HG03432 (cell line): ENCODE measurements around the gene MED12L.
A peak's percentile ranks its signal among the peaks of the same experiment; 100 is the strongest.
"Not testable (repeated sequence)": the region's sequence is repeated elsewhere in the genome, so short reads cannot be mapped to it uniquely, and the experiment has no call there.

ENCODE experiments used
- ATAC-seq: cut with Tn5 transposase; IDR thresholded peaks from one replicate; pipeline ENCODE4 v1.9.1; 2021; ENCODE audit warnings: mild to moderate bottlenecking, moderate library complexity; ENCODE audit not compliant: unreplicated experiment

MED12L gene

DNA sequence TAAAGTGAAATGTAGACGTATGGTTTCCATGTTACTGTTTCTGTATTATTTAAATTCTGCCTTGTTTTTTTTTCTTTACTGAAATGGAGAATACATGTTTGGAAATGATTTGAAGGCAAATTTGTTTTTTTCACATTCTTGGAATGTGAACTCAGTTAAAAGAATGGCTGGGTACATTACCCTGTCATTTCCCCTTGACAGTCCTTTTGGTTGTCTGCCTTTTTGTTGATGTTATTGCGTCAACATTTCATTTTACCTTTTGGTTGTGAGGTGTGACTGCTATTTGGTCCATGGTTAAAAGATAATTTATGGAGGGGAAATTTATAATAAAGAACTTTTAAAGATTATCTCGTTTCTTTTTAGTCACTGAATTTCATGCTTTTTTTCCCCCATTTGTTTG lies 120.7 kb downstream of the MED12L start:
- no peak for ATAC-seq

DNA sequence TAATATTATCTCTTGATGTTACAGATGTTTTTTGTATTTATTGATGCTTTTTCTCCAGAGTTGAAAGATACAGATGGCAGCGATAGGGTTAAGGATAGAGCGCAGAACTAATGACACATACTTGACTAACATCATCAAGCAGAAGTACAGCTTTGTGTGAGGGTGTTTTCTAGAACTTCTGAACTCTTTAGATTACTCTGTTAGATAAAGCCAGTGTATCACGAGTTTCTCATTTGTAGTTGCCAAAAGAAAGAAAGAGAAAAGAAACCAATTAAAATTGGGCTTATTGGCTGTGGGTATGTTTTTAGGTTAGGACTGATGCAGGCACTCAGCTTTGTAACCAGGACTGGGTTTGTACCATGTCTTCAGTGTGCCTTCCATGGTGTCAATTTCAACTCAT lies 124.2 kb downstream of the MED12L start:
- no peak for ATAC-seq

DNA sequence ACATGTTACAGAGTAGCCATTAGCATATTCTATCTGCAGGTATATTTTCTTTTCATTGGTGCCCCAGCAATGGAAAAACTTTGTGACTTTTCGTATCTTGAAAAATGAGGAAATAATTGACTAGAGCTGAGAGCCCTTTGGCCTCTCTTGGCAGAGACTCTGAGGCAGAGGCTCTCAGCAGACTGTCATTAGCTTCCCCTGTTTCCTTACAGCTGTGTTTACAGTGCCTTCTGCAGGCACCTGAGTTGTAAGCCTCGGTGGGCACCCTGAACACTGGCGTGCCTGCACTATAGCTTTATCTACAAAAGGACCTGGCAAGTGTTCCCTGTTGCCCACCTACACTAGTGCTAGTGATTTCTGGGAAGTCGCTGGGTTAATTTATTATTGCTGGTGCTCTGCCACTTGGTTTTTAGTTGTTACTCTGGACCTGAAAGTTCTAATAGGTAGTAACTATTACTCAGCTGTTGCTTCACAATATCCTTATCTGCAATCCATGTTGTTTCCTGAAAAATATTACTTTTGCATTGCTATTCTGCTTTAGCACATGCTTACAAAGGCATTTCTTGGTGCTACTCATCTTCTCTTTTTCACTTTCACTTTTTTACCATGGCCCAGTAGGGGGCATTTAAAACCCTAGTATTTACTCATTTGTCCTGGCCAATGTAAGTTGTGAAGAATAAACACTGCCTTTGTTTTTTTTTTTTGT lies 125.4 kb downstream of the MED12L start:
- ATAC-seq, result peak; percentile 79

DNA sequence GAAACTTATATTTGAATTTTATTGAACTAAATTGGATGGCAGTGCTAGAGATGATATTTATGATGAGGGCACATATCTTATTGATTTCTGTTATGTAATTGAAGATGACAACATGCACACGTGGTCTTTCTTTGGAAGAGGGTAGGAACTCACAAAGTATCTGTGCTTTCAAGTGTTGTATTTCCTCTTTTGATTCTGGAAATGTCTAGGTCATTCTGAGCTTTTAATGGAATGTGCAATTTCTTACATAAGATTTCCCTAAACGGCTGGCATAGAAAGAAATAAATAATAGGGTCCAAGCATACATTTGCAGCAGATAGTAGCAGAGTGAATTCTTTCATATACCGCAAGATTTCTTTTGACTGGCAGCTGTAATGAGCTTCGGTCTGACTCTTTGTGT lies 127.7 kb downstream of the MED12L start:
- no peak for ATAC-seq

DNA sequence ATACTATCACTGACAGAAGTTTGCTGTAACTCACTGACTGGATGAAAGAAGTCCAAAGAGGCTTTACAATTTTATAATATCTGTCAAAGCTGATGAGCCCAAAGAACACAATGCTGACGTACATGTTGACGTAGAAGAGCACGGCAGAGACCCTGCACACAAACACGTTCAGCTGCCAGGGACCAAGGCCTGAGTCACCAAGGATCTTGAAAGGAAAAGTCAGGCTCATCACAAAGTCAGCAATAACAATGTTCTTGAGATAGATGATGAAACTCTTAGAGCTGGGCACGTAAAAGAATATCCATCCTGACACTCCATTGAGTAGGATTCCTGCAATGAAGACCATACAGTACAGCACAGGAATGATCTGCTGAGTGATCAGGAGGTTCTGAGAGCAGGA lies 128.4 kb downstream of the MED12L start:
- no peak for ATAC-seq

DNA sequence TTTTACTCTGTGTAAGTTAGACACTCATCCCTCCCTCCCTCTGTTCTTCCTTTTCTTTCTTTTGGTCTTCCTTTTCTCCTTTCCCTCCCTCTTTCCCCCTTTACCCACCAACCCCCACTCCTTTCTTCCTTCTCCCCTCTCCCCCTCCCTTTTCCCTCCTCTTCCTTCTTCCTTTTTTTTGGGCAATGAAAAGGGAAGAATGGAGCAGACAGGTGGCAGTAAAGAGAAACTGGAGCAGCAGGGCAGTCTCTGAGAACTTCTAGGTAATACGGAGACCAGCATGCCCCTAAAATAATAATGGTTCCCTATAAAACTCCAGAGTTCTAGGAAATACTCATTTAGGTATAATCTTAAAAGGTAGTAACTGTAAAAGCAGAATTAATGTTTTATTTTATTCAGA lies 129.0 kb downstream of the MED12L start:
- no peak for ATAC-seq

DNA sequence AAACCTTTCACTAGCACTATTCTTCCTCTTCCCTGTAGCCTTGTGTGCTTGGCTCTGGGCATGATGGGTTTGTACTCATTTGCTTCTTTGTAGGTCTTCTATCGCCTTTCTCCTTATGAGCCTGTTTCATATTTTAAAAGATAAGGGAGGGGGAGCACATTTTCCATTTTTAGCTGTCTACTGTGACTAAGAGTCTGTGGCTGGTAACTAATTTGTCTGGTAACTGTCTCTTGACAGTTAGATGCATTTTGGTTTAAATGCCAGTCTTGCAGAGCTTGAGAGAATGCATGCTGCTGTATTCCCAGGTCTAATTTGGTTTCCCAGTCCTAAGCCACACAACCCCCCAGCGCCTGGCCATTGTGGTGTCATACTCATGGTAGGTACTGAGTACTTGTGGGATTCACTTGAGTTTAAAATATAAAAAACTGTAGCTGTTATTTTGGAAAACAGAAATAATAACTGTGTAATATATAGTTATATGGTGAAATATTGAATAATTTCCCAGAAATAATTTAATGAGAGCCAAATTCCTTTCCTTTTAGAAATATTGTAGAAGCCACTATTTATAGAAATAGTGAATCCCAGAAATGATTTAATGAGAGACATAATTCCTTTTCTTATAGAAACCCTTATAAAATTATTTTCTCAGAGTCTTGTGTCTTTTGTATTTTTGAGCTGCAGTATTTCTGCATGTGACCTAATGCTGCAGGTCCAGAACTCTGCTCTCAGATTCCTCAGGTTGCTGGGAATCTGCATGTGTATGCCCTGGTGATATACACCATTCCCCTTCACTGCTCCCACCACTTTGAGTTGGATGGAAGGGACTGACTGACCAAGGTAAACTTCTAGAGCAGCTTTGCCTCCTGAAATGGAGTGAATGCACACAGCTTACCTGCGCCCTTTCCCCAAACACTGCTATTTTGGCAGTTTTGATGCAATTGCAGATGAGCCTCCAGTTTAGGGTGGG lies 131.5 kb downstream of the MED12L start:
- no peak for ATAC-seq

DNA sequence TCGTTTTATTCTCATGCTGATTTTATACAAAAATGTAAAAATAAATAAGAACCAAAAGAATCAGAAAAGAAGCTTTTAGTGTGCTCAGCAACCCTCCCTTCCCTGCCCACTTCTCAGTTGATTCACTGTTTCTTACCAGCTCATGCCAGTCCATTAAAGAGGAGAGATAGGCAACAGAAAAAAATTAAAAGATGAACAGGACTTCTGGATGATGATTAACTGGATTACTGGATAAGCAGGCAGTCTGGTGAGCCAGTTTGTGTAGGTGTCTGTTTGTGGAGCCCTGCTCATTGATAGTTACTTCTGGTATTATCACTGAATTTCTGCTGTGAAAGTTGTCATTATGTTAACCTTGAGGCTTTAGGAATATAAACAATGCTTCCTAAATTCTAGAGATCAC lies 132.7 kb downstream of the MED12L start:
- no peak for ATAC-seq

DNA sequence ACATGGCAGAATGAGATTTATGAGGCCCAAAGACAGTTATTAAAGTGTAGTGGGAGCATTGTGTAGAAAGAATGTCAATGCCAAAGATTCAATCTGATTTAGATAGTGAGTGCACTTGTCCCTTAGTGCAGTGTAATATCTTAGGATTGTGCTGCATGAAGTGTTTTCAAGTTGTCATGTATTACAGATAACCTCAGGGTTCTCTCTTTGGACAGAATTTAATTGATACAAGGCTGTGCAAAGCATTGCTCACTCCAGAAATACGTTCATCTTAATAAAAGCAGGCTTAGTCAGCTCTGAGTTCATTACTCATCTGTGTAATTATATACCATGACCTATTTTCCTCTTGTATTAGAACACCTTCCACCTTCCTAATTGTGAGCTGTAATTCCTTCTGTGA lies 133.6 kb downstream of the MED12L start:
- no peak for ATAC-seq

DNA sequence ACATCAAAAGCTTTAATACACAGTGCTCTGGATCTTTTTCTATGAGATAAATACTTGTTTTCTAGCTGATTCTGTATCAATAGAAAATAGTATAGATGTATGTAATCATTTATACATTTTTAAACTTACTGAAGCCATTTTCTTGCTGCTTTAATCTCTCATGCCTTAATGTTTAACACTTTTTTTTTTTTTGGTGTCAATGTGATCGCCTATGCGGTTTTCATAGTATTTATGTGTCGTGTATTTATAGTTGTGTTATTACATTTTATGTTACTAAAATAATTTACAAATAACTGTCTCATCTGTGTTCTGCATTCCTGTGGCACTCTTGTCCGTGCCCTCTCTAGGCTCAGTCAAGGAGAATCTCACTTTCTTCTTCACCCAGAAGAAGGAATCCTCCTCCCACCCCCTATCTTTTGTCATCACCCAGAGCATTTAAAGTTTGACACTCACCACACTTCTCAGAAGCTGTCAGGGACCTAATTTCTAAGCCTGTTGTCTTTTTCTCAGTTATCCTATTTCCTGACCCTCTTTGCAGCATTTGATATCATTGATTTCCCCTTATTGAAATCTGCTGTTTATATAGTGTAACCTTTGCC lies 138.9 kb downstream of the MED12L start:
- ATAC-seq, result no peak

DNA sequence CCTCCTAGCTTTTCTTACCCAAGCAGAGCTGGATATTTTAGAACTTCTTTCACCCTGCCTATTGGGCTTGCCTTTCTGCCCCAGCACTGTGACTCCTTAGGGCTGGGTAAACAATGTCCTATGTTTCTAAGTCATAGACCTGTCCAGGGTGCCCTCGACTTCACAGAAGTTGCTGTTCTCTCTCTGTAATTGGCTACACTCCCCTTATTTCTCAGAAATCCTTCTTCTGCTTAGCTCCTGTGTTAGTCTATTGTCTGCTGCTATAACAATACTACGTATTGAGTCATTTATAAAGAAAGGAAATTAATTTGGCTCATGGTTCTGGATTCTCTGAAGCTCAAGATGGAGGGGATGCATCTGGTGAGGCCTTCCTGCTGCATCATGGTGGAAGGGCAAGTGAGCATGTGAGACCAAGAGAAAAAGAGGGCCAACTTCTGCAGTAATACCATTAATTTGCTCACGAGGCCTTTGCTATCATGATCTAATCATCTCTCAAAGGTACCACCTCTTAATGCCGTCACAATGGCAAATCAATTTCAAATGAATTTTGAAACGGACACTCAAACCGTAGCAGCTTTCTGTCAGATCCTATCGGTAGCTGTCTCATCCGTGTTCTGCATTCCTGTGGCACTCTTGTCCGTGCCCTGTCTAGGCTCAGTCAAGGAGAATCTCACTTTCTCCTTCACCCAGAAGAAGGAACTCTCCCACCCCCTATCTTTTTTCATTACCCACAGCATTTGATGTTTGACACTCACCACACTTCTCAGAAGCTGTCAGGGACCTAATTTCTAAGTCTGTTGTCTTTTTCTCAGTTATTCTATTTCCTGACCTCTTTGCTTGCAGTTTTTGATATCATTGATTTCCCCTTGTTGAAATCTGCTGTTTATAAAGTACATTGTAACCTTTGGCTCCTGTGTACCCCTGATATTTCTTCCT lies 139.8 kb downstream of the MED12L start:
- no peak for ATAC-seq

DNA sequence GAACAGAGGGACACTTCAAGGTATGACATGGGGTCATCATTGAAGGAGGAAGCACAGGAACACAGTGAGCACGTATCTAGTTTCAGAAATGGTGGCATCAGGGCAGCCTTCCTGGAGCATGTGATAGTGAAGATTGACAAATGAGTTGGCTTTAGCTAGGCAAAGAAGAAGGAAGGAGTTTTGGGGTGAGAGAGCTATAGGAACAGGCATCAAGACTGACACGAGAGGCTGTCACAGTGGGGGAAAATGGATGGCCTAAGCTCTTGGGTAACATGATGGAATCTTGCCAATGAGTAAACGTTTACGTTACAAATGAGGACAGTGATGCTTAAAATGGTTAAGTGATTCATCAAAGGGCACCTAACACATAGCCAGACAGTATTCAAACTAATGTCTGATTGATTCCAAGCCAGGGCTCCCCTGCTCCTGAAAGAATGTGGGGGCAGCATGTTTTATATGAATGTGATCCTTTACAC lies 140.7 kb downstream of the MED12L start:
- no peak for ATAC-seq

DNA sequence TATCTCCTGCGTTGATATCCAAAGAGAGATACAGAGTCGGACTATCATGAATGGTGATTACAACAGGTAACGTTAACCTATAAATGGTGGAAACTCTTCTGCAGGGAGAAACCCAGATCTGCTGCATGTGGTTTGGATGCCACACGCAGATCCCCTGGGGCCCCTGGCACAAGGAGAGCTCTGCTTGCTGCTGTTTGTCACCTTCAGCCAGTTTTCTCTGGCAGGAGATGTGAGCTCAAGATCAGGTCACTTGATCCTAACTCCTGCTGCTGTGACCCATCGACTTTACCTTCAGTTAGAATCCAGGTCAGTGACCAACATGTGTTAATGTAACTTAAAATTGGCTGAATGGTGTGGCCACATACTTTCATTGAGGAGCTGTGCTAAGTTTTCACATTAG lies 141.4 kb downstream of the MED12L start:
- no peak for ATAC-seq

DNA sequence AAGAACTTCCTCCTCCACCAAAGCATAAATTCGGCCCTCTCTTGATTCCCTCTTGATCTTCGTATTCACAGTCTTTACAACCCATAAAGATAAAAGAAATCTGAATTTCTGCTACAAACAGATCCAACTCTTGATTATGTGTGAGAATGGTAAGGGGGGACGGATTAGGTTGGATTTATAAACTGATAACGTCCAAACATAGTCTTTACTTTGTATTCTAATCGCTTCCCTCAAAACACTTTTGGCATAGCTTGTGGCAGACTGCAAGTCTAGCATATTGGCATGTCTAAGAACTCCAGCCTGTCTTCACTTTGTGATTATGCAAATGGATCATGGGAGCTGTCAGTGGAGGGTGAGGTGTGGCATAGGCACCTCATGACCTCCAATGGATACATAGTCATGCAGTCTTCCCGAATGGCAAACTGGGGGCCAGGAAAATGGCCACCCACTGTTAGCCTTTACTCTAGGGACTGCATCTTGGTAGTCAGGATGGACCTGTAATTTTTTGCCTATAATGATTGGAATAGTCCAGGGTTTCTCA lies 141.9 kb downstream of the MED12L start:
- peak; percentile 40 for ATAC-seq

DNA sequence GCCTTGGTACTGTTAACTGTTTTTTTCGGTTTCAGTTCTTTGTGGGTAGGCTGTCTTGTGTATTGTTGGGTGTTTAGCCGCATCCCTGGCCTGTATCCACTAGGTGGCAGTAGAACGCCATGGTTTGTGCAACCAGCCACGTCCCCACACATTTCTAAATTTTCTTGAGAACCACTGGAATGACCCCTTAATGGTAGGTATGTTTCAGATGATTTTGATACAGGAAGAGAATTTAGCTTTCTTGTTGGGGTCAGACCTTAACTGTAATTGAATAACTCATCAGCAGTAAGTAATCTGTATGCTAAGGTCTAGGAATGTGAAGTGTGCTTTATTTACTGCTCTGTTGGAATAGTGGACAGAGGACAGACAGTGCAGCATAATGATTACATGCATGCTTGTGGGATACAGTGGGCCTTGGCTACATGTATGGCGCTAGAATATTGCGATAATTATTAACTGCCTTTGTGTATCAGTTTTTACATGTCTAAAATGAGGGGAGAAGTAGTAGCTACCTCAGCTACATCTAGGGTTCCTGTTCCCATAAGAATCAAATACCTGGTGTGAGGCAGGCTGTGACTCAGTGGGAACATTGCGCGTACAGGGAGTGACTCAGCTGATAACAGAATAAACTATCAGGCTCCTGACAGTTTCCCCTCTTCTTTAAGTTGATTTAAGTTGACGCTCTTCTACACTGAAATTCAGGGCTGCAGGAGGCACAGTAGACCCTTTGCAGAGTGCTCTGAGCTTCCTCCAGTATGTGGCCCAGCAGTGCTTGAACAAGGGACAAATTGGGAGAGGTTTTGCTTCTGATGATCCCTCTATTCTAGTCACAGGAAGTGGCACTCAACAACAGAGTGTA lies 142.6 kb downstream of the MED12L start:
- peak; percentile 84 for ATAC-seq

DNA sequence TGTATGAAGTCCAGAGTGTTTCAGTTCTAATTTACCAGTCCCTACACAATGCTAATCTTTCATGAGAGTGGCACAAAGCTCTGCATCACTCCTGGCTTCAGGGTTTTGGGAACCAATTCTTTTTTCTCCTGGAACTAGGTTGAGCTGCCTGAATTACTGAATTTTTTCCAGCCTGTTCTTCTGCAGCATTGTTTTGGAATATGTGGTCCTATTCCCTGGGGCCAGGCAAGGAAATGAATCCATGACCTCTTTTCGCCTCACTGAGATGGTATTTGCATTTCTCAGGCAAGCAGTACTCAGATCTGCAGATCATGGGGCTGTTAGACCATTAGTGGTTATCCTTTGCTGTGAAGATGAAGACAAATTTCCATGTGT lies 143.2 kb downstream of the MED12L start:
- peak; percentile 29 for ATAC-seq

DNA sequence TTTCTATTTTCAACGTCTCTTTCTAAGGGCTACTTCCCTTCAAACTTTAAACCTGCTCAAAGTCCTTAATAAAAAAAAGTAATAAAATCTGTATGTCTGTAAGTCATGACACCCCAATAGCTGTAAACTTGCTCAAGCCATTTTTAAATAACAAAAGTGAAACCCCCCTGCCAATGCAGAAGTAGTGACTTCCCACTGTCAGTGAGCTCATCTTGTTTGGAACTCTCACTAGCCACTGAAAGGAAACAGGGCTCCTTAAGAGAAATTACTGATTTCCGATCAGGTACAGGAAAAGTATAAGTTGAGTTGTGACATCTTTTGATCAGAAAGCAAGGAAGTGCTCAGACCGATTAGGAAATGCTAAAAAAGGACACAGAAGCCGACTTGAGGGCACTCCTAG lies 145.2 kb downstream of the MED12L start:
- peak; percentile 63 for ATAC-seq

DNA sequence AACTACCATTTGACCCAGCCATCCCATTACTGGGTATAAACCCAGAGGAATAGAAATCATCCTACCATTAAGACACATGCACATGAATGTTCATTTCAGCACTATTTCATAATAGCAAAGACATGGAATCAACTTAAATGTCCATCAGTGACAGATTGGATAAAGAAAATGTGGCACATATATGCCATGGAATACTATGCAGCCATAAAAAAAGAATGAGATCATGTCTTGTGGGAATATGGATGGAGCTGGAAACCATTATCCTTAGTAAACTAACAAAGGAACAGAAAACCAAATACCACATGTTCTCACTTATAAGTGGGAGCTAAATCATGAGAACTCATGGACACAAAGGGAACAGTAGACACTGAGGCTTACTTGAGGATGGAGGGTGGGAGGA lies 146.9 kb downstream of the MED12L start:
- ATAC-seq, result not testable (repeated sequence)

DNA sequence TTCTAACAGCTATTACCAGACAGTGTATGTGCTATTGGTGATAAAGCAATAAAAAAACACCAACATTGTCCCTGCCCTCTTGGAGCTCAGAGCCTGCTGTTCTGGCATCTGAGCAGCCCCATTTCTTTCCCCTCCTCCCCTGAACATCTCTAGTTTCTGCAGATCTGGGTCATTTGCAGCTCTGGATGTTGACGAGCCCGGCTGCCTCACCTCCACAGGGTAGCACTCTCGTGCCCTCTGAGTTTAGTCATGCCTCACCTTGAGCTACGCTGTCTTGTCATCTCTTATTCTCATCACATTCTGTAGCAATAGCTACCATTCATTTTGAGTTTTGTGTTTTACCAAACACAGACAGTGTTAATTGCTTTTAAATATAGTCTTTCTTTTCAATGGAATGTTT lies 147.5 kb downstream of the MED12L start:
- no peak for ATAC-seq
